K562 (cell line): ENCODE measurements around the gene TNF. TPM values are rescaled to one million over a fixed set of nuclear protein-coding genes. Genes with fewer than 3 reads are reported as not detected.
A peak's percentile ranks its signal among the peaks of the same experiment; 100 is the strongest.

ENCODE experiments used
- ATAC-seq: fragments of 200-7000 bp; cut with Tn5 transposase; 3 replicates; pipeline ENCODE4 v1.9.1; 2020; ENCODE audit warnings: moderate library complexity
- BruUV-seq: library from RNA; stranded (reverse); fragments of 400-500 nt; replicated peaks from 2 replicates; lab custom pipeline; 2021; lab: Mats Ljungman, UMichigan
- CTCF ChIA-PET: fragments of 300-600 bp; formaldehyde crosslinking; extraction: SDS; loops from one replicate; lab custom pipeline; 2021; ENCODE audit warnings: low intra/inter-chr PET ratio; lab: Yijun Ruan, JAX
- POLR2A ChIA-PET: fragments of 300-600, 350-650 bp; sonication (Branson Sonifier 250); formaldehyde crosslinking; extraction: SDS; loops from one replicate; lab custom pipeline; 2021; ENCODE audit warnings: antibody characterized with exemption, inconsistent platforms; lab: Yijun Ruan, JAX
- DNase-seq, 4 experiments: peaks; one replicate each; pipeline versions ENCODE4 v3.0.0 to v3.0.0-alpha.2; 2011 to 2018; ENCODE audit warnings: low spot score in 3 of 4, mixed read lengths in 3 of 4; ENCODE audit errors: extremely low read depth in 1 of 4
- FAIRE-seq: peaks from 2 replicates; lab custom pipeline; 2011; peaks lifted over from hg19 to GRCh38; lab: Jason Lieb, UNC
- H2AFZ ChIP-seq: 2 replicates; pipeline ENCODE4 v1.6.0; 2011; ENCODE audit warnings: low read depth, low read length, control low read depth, inconsistent platforms
- H3K27ac ChIP-seq: fragments of 200-600 bp; 3 replicates; pipeline ENCODE4 v1.8.0; 2011; ENCODE audit warnings: low read depth, mild to moderate bottlenecking, control low read depth, inconsistent platforms, low read length, moderate library complexity, mixed read lengths; ENCODE audit errors: extremely low read depth
- H3K27me3 ChIP-seq, 2 experiments: fragments of 300-600 bp in 1 of 2; 2 replicates in 1 of 2; 3 replicates in 1 of 2; pipeline versions ENCODE4 v1.6.0 to v1.8.0; 2011; ENCODE audit warnings: inconsistent platforms in 2 of 2, low read length in 2 of 2, mild to moderate bottlenecking in 1 of 2, mixed read lengths in 1 of 2, moderate library complexity in 1 of 2; ENCODE audit not compliant: control insufficient read depth in 2 of 2, insufficient read depth in 2 of 2
- H3K36me3 ChIP-seq: fragments of 300-600 bp; 3 replicates; pipeline ENCODE4 v1.8.0; 2011; ENCODE audit warnings: mild to moderate bottlenecking, low read length, inconsistent platforms; ENCODE audit not compliant: control insufficient read depth, insufficient read depth
- H3K4me1 ChIP-seq, 2 experiments: fragments of 200-600 bp in 1 of 2; replicated peaks in 1 of 2; 2 replicates in 1 of 2; 3 replicates in 1 of 2; pipeline versions ENCODE4 v1.5.1 to v1.8.0; 2011; ENCODE audit warnings: inconsistent platforms in 2 of 2, low read length in 2 of 2, mild to moderate bottlenecking in 1 of 2, mixed read lengths in 1 of 2, moderate library complexity in 1 of 2; ENCODE audit not compliant: control insufficient read depth in 2 of 2, insufficient read depth in 2 of 2
- H3K4me2 ChIP-seq: 2 replicates; pipeline ENCODE4 v1.6.1; 2011; ENCODE audit warnings: low read length, control low read depth, inconsistent platforms, mixed read lengths; ENCODE audit not compliant: insufficient read depth
- H3K4me3 ChIP-seq: fragments of 200-600 bp; sonication (generic), shearing (Covaris generic); 2 replicates; pipeline ENCODE4 v1.5.1; 2016; ENCODE audit warnings: control low read depth, inconsistent platforms
- H3K79me2 ChIP-seq: fragments of 200-600 bp; 3 replicates; pipeline ENCODE4 v1.8.0; 2011; ENCODE audit warnings: low read length, inconsistent platforms; ENCODE audit not compliant: control insufficient read depth, insufficient read depth
- H3K9ac ChIP-seq, 2 experiments: 2 replicates each; pipeline versions ENCODE4 v1.6.0 to v1.6.1; 2011; ENCODE audit warnings: low read depth in 2 of 2, low read length in 2 of 2, control low read depth in 1 of 2, inconsistent platforms in 1 of 2, mild to moderate bottlenecking in 1 of 2, mixed read lengths in 1 of 2; ENCODE audit not compliant: insufficient read depth in 1 of 2
- H3K9me1 ChIP-seq: one replicate; pipeline ENCODE4 v1.6.0; 2011; ENCODE audit warnings: inconsistent platforms, mild to moderate bottlenecking, low read length, moderate library complexity; ENCODE audit not compliant: control insufficient read depth, insufficient read depth
- H3K9me3 ChIP-seq: replicated peaks from 2 replicates; pipeline ENCODE4 v1.5.1; 2011; ENCODE audit warnings: low read depth, low read length, inconsistent platforms; ENCODE audit not compliant: control insufficient read depth, insufficient read depth
- H4K20me1 ChIP-seq: replicated peaks from 2 replicates; pipeline ENCODE4 v1.6.1; 2011; ENCODE audit warnings: low read length, inconsistent platforms, mixed read lengths; ENCODE audit not compliant: control insufficient read depth, insufficient read depth
- BDP1 ChIP-seq: IDR thresholded peaks from 3 replicates; pipeline ENCODE4 v1.6.1; 2011; ENCODE audit not compliant: insufficient read length, insufficient read depth
- CCAR2 ChIP-seq: fragments of 200-400 bp; formaldehyde crosslinking; IDR thresholded peaks from 2 replicates; pipeline ENCODE4 v1.6.1; 2017; ENCODE audit warnings: mild to moderate bottlenecking, low read depth, low read length
- CHCHD3 ChIP-seq: fragments of 250-450 bp; sonication (Bioruptor Pico); IDR thresholded peaks from 2 replicates; pipeline ENCODE4 v2.1.2; 2022; ENCODE audit warnings: mild to moderate bottlenecking
- E2F8 ChIP-seq: fragments of 450-650 bp; IDR thresholded peaks from 2 replicates; pipeline ENCODE4 v1.7.1; 2018; ENCODE audit warnings: mild to moderate bottlenecking, low read depth; ENCODE audit not compliant: partially characterized antibody
- FOSL1 ChIP-seq: fragments of 200-800 bp; sonication (Bioruptor generic); conservative IDR thresholded peaks from 2 replicates; pipeline ENCODE4 v1.6.1; 2016; ENCODE audit warnings: missing genetic modification characterization, missing compliant biosample characterization
- GMEB1 ChIP-seq: fragments of 250-450 bp; sonication (Bioruptor Pico); IDR thresholded peaks from 2 replicates; pipeline ENCODE4 v1.4.0; 2020; ENCODE audit warnings: mild to moderate bottlenecking
- HMBOX1 ChIP-seq: sonication (generic); IDR thresholded peaks from 2 replicates; pipeline ENCODE4 v1.6.1; 2016
- HNRNPL ChIP-seq: fragments of 200-400 bp; formaldehyde crosslinking; IDR thresholded peaks from 2 replicates; pipeline ENCODE4 v1.6.1; 2017; ENCODE audit warnings: low read depth, mild to moderate bottlenecking, low read length
- NCOA1 ChIP-seq: fragments of 450-650 bp; IDR thresholded peaks from 2 replicates; pipeline ENCODE4 v1.6.1; 2016; ENCODE audit warnings: low read depth
- RNF219 ChIP-seq: fragments of 250-450 bp; sonication (Bioruptor Pico); IDR thresholded peaks from 2 replicates; pipeline ENCODE4 v1.5.0; 2022; ENCODE audit warnings: mild to moderate bottlenecking
- SIN3B ChIP-seq: fragments of 450-650 bp; IDR thresholded peaks from 2 replicates; pipeline ENCODE4 v1.6.1; 2017; ENCODE audit warnings: low read depth, mild to moderate bottlenecking, moderate library complexity
- TAF15 ChIP-seq: fragments of 200-400 bp; formaldehyde crosslinking; IDR thresholded peaks from 2 replicates; pipeline ENCODE4 v1.6.1; 2017; ENCODE audit warnings: mild to moderate bottlenecking, low read depth, low read length, moderate library complexity
- YY1 ChIP-seq, 3 experiments: IDR thresholded peaks; 2 replicates each; pipeline ENCODE4 v1.6.1; 2011; ENCODE audit warnings: low read length in 2 of 3, mild to moderate bottlenecking in 2 of 3, moderate library complexity in 2 of 3, borderline replicate concordance in 1 of 3, control low read depth in 1 of 3, low read depth in 1 of 3; ENCODE audit not compliant: insufficient read depth in 3 of 3, insufficient replicate concordance in 2 of 3, control insufficient read depth in 1 of 3, insufficient read length in 1 of 3; ENCODE audit errors: extremely low read depth in 1 of 3
- ZNF175 ChIP-seq: fragments of 200-800 bp; sonication (Bioruptor generic); IDR thresholded peaks from 2 replicates; pipeline ENCODE4 v1.6.1; 2016; ENCODE audit warnings: low read depth, mild to moderate bottlenecking, missing genetic modification characterization, missing compliant biosample characterization
- ZNF3 ChIP-seq: fragments of 250-450 bp; sonication (Bioruptor Pico); IDR thresholded peaks from 2 replicates; pipeline ENCODE4 v1.5.0; 2021; ENCODE audit warnings: mild to moderate bottlenecking, moderate library complexity
- in situ Hi-C: fragments of 300-500 bp; cut with MboI; formaldehyde crosslinking; loops from 4 replicates; pipeline ENCODE4 v1.15.0; 2018; ENCODE audit warnings: inconsistent platforms, mixed read lengths
- intact Hi-C: fragments of 100-400 bp; cut with micrococcal nuclease; formaldehyde crosslinking; loops from 2 replicates; pipeline ENCODE4 v1.14.2; 2022
- polyA plus RNA-seq, 8 experiments: library from polyadenylated mRNA; depleted of rRNA in 4 of 8; stranded (reverse) in 5 of 8; unstranded in 3 of 8; fragments of >200 nt; fragmentation: Nextera tagmentation in 2 of 8; fragmentation: Illumina TruSeq in 1 of 8; extraction: Ambion mirVana in 2 of 8; extraction: Trizol in 1 of 8; gene quantifications; 2 replicates each; pipeline versions ENCODE4 v1.2.1 to v1.2.3, GENCODE V29; 2011 to 2014; ENCODE audit warnings: inconsistent platforms in 1 of 8, missing spikeins in 1 of 8
- total RNA-seq, 7 experiments: library from RNA; depleted of rRNA in 6 of 7; stranded (reverse); fragments of >200 nt in 6 of 7; fragmentation: Illumina TruSeq in 2 of 7; extraction: Trizol in 2 of 7; gene quantifications; 2 replicates each; pipeline versions ENCODE4 v1.2.1 to v1.2.3, GENCODE V29; 2011 to 2021; ENCODE audit warnings: low replicate concordance in 1 of 7

TNF gene
- total and polyA plus RNA-seq, 9 of the 15 experiments (the other 6 are each of a cell fraction or from before 2014, with no cell fraction given), result 0.08 to 0.40 TPM; not detected in 7

GRCh38 chr6:31560697-31561058, 14.7 kb upstream of the TNF start:
- Histone ChIP-seq H3K36me3 (peaks cover 46% of the 10 kb centered on the region), H3K4me3 (no peak overlapping the region), H3K4me2 (no peak overlapping the region), H3K9me1 (peaks cover 6% of the 10 kb centered on the region), H4K20me1 (no peaks in the 10 kb centered on the region), H3K9me3 (no peaks in the 10 kb centered on the region), H3K79me2 (no peaks in the 10 kb centered on the region), H3K27ac (peak overlapping the region; percentile 41; the same call in 2 of the 3 replicates), H3K4me1 (peaks cover 47 to 64% of the 10 kb centered on the region in 2 experiments), H2AFZ (no peak overlapping the region), H3K9ac (peak overlapping the region; percentile 4 to 77; a peak in 2 of 4 replicates), H3K27me3 (no peaks in the 10 kb centered on the region)
- in situ Hi-C loops, result no loop called here
- DNase-seq (no peak), ATAC-seq (no peak), FAIRE-seq (no peak)
- BruUV-seq, result no TSS peak
- CTCF ChIA-PET, result no interaction called here
- intact Hi-C loops, result no loop called here
- POLR2A ChIA-PET, result interaction anchor here (1.3 to 5.8 kb wide), 3 partner anchors 12 to 38 kb away, joined by 4 to 38 read pairs (median 8); partner anchors contain the start of genes ATP6V1G2, DDX39B and NFKBIL1
- TF ChIP-seq CCAR2, result no peak
- TF ChIP-seq ZNF175 (CRISPR knock-in tag), result 0 out of 2 replicates have a peak, but pooled peaks have one; percentile 1
- no peak for TF ChIP-seq CHCHD3
- no peak for TF ChIP-seq BDP1
- TF ChIP-seq YY1 (IDR thresholded peaks at IDR 0.05; ENCODE audit: borderline replicate concordance in 1 of 3, control insufficient read depth in 1 of 3, extremely low read depth in 1 of 3, insufficient read depth in 3 of 3, insufficient read length in 1 of 3, insufficient replicate concordance in 2 of 3, low read depth in 1 of 3, low read length in 2 of 3), result no peak
- TF ChIP-seq SIN3B, result no peak
- TF ChIP-seq HMBOX1, result peak; percentile 60; the same call in 1 of the 2 replicates
- peak; percentile 7 for TF ChIP-seq E2F8
- no peak for TF ChIP-seq RNF219 (CRISPR knock-in tag)
- no peak for TF ChIP-seq HNRNPL
- TF ChIP-seq GMEB1, result no peak
- TF ChIP-seq TAF15, result no peak
- no peak for TF ChIP-seq ZNF3 (CRISPR knock-in tag)
- peak; percentile 53; the same call in 1 of the 2 replicates for TF ChIP-seq FOSL1 (tag)
- no peak for TF ChIP-seq NCOA1
